Limb (tissue), 2 donors: ENCODE data around the gene C1QL1.

ENCODE experiments used
- DNase-seq, 2 donors: peaks; one replicate each; pipeline ENCODE4 v3.0.0-alpha.2; 2016; ENCODE audit errors: extremely low spot score in 2 of 2

The C1QL1 gene

DNA sequence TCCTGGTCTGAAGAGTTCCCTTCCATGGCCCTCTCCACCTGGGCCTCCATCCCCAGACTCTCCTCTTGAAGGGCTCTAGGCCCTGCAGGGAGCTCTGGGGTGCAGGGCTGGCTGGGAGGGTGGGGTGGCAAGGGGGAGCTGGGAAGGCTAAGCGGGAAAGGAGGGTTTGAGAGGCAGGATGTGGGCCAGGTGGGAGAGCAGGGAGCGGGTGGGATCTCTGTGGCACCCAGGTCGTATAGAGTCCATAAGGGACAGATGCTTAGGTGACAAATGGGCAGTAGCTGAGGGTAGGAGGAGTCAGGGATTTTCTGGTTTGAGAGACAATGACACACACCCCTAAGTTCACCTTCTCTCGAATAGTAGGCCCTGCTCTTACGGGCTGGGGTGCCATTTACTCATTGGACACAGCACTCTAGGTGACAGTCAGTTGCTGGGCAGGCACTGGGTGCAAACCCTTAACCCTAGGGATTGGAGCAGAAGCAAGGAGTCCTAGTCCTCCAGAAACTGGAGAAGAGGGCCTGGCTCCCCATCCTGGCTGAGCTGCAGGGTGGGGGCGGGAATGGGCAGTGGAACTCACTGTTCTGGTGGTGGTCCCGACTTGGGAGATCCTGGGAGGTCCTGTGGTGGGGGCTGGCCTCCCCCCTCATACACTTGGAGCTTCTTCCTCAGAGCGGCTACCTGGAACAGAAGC is 35.9 kb downstream of the C1QL1 start:
- no peak for DNase-seq

GRCh38 chr17:44931376-44931775 is 36.7 kb downstream of the C1QL1 start:
- no peak for DNase-seq

DNA sequence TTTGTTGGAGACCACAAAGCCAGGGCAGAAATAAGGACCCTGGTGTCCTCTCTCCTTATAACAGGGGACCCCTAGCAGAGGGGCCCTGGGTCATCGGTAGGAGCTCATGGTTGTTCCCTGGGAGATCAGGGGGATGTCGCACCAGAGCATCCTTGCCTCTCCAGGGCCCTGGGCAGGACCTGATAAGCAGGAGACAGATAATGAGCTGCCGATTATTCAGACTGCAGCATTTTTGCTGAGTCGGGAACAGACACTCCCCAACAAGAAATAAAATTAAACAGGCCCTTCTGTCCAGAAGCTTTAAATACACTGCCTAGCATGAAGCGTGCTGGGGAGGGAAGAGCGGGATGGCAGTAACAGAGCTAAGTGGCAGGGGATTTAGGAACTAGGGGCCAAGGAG is 37.4 kb downstream of the C1QL1 start:
- DNase-seq, result no peak

- no peak for DNase-seq
These were observed 39.0 kb downstream of the C1QL1 start for GRCh38 chr17:44928950-44929720.

GRCh38 chr17:44928136-44928535 is 40.0 kb downstream of the C1QL1 start:
- DNase-seq, result no peak

- no peak for DNase-seq
These were observed 40.4 kb downstream of the C1QL1 start for GRCh38 chr17:44927696-44928095.

- DNase-seq, result no peak
These were observed 41.1 kb downstream of the C1QL1 start for GRCh38 chr17:44926821-44927525.

- DNase-seq, result no peak
These were observed 42.1 kb downstream of the C1QL1 start for GRCh38 chr17:44925731-44926697.

GRCh38 chr17:44924107-44924544 is 44.0 kb downstream of the C1QL1 start:
- DNase-seq, result no peak

GRCh38 chr17:44922746-44923470 is 45.2 kb downstream of the C1QL1 start:
- DNase-seq, result peak in 1 of 2 donors; percentile 17

GRCh38 chr17:44922136-44922535 is 46.0 kb downstream of the C1QL1 start:
- no peak for DNase-seq

DNA sequence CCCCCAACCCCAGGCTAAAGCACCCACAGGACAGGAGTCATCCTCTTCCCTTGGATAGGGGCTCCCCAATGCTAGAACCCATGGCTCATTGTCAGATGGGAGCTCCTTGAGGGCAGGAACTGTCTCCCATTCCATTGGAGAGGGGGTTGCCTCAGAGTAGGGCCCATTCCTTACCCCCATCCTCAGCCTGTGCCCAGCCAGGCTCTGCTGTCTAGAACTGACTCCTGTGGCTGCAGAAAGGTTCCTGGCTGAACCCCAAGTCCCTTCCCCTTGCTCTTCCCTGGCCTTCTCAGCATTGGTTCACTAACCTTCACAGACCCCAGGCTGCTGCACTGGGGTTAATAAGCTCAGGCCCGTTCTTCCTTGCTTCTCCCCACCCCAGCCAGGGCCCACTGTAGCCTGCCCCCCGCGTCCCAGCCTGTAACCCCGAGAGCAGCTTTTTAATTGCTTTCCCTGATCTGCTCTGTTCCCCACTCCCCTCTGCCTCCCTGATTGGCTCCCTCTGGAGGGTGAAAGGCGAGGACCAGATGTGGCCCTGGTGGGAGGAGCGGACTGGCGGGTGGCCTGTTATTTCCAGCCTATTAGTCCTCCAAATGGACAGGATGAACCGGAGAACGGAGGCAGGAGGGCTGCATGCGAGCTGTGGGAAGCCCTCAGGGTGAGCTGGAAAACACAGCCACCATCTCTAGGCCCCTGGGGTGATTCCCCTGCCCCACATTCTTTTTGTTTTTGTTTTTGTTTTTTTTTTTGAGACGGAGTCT is 46.8 kb downstream of the C1QL1 start:
- DNase-seq, result no peak

DNA sequence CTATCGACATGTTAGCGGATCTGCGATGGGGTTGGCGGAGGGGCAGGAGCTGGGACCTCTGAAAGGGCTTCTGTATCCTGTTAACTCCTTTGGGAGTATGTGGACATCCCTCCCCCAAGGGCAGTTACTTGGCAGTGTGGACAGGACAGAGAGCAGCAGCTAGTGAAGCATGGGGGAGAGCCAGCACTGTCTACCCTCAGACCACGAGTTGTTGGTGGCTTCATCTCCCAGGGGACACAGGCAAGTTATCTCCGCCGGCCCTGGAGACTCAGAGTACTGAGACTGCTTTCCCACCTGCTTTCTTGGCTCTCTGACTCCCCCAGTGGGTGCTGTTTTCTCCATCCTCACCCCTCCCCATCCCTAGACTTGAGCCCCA is 47.5 kb downstream of the C1QL1 start:
- no peak for DNase-seq

GRCh38 chr17:44919885-44920564 is 48.1 kb downstream of the C1QL1 start:
- DNase-seq, result peak; percentile 74 to 82

- DNase-seq, result no peak
These were observed 48.7 kb downstream of the C1QL1 start for GRCh38 chr17:44919411-44919810.

- DNase-seq, result no peak
These were observed 50.1 kb downstream of the C1QL1 start for GRCh38 chr17:44918006-44918405.

- DNase-seq, result no peak
These were observed 50.6 kb downstream of the C1QL1 start for GRCh38 chr17:44917456-44917855.

- DNase-seq, result peak in 1 of 2 donors; percentile 77
These were observed 51.3 kb downstream of the C1QL1 start for GRCh38 chr17:44916781-44917241.
